Activated CD4-positive, alpha-beta T cell treated with anti-CD3 and anti-CD28 coated beads, Interleukin-2, amount 10 ng/mL, durations not matched to agents 24 days and 14 days (primary cell): ENCODE results near the gene NDUFS7. TPM values are rescaled to one million over a fixed set of nuclear protein-coding genes. Genes with fewer than 3 reads are reported as not detected.
"Not testable (repeated sequence)": the region's sequence is repeated elsewhere in the genome, so short reads cannot be mapped to it uniquely, and the experiment has no call there.

Experiments used
- DNase-seq: peaks from one replicate; pipeline ENCODE4 v3.0.0; 2022
- H3K27ac Mint-ChIP-seq: one replicate; pipeline ENCODE4 v1.8.0; 2022; ENCODE audit warnings: mild to moderate bottlenecking, mixed read lengths
- H3K27me3 Mint-ChIP-seq: one replicate; pipeline ENCODE4 v1.8.0; 2022; ENCODE audit warnings: mixed read lengths
- H3K36me3 Mint-ChIP-seq: one replicate; pipeline ENCODE4 v1.8.0; 2022; ENCODE audit warnings: low read depth, mild to moderate bottlenecking, mixed read lengths
- H3K4me1 Mint-ChIP-seq: one replicate; pipeline ENCODE4 v1.8.0; 2021; ENCODE audit warnings: mixed read lengths
- H3K4me3 Mint-ChIP-seq: one replicate; pipeline ENCODE4 v1.8.0; 2022; ENCODE audit warnings: mild to moderate bottlenecking, moderate library complexity, mixed read lengths
- H3K9me3 Mint-ChIP-seq: one replicate; pipeline ENCODE4 v1.8.0; 2021; ENCODE audit warnings: mixed read lengths
- intact Hi-C: fragments of 100-400 bp; cut with micrococcal nuclease; formaldehyde crosslinking; loops from one replicate; pipeline ENCODE4 v1.15.1; 2023
- total RNA-seq: library from RNA; stranded (reverse); gene quantifications from 2 replicates; pipeline ENCODE4 v1.2.3, GENCODE V29; 2022

Gene NDUFS7
- total RNA-seq, 1 donor from 2014 or later, result 108 TPM

GRCh38 chr19:1417681-1418495, 34.2 kb downstream of the NDUFS7 start:
- no peaks in the 10 kb centered on the region for H3K9me3 Mint-ChIP-seq
- H3K4me1 Mint-ChIP-seq, result peaks cover 14% of the 10 kb centered on the region
- DNase-seq, result no peak
- no peak overlapping the region for H3K4me3 Mint-ChIP-seq
- no peak overlapping the region for H3K27ac Mint-ChIP-seq
- H3K36me3 Mint-ChIP-seq, result peaks cover 42% of the 10 kb centered on the region
- intact Hi-C loops, result no loop called here
- no peaks in the 10 kb centered on the region for H3K27me3 Mint-ChIP-seq

- no peak overlapping the region for H3K27ac Mint-ChIP-seq
- no peaks in the 10 kb centered on the region for H3K9me3 Mint-ChIP-seq
- H3K36me3 Mint-ChIP-seq, result peaks cover 45% of the 10 kb centered on the region
- no peak for DNase-seq
- peaks cover 10% of the 10 kb centered on the region for H3K4me1 Mint-ChIP-seq
- no peaks in the 10 kb centered on the region for H3K27me3 Mint-ChIP-seq
- no peak overlapping the region for H3K4me3 Mint-ChIP-seq
- intact Hi-C loops, result no loop called here
Measured at GRCh38 chr19:1418496-1418775, 34.7 kb downstream of the NDUFS7 start.

GRCh38 chr19:1418951-1419738, 35.4 kb downstream of the NDUFS7 start:
- no peak for DNase-seq
- Mint-ChIP-seq H3K4me1 (peaks cover 10% of the 10 kb centered on the region), H3K27me3 (no peaks in the 10 kb centered on the region), H3K9me3 (no peaks in the 10 kb centered on the region), H3K4me3 (no peak overlapping the region), H3K27ac (no peak overlapping the region), H3K36me3 (peaks cover 47% of the 10 kb centered on the region)
- intact Hi-C loops, result no loop called here

GRCh38 chr19:1420085-1420484, 36.4 kb downstream of the NDUFS7 start:
- H3K4me1 Mint-ChIP-seq, H3K27ac Mint-ChIP-seq, H3K27me3 Mint-ChIP-seq, intact Hi-C loops, H3K4me3 Mint-ChIP-seq, H3K9me3 Mint-ChIP-seq, DNase-seq: not testable (repeated sequence)
- peaks cover 54% of the 10 kb centered on the region for H3K36me3 Mint-ChIP-seq

GRCh38 chr19:1420590-1420989, 36.9 kb downstream of the NDUFS7 start:
- Mint-ChIP-seq H3K27ac (no peak overlapping the region), H3K4me3 (no peak overlapping the region), H3K9me3 (no peaks in the 10 kb centered on the region), H3K36me3 (peaks cover 54% of the 10 kb centered on the region), H3K4me1 (peaks cover 6% of the 10 kb centered on the region), H3K27me3 (no peaks in the 10 kb centered on the region)
- intact Hi-C loops, result no loop called here
- DNase-seq, result no peak

- intact Hi-C loops, result no loop called here
- Mint-ChIP-seq H3K9me3 (no peaks in the 10 kb centered on the region), H3K27me3 (no peaks in the 10 kb centered on the region), H3K36me3 (peaks cover 54% of the 10 kb centered on the region), H3K27ac (no peak overlapping the region), H3K4me1 (peaks cover 3% of the 10 kb centered on the region), H3K4me3 (no peak overlapping the region)
- DNase-seq, result no peak
Measured at GRCh38 chr19:1421218-1421957, 37.7 kb downstream of the NDUFS7 start.

GRCh38 chr19:1421958-1422305, 38.2 kb downstream of the NDUFS7 start:
- intact Hi-C loops, result no loop called here
- H3K4me3 Mint-ChIP-seq, result no peak overlapping the region
- H3K9me3 Mint-ChIP-seq, result no peaks in the 10 kb centered on the region
- H3K27me3 Mint-ChIP-seq, result no peaks in the 10 kb centered on the region
- no peak overlapping the region for H3K27ac Mint-ChIP-seq
- no peak for DNase-seq
- peaks cover 54% of the 10 kb centered on the region for H3K36me3 Mint-ChIP-seq
- H3K4me1 Mint-ChIP-seq, result peaks cover 3% of the 10 kb centered on the region

GRCh38 chr19:1422360-1422759, 38.7 kb downstream of the NDUFS7 start:
- Mint-ChIP-seq H3K4me3 (no peak overlapping the region), H3K27ac (no peak overlapping the region), H3K36me3 (peaks cover 50% of the 10 kb centered on the region), H3K27me3 (no peaks in the 10 kb centered on the region), H3K4me1 (peaks cover 2% of the 10 kb centered on the region), H3K9me3 (no peaks in the 10 kb centered on the region)
- DNase-seq, result no peak
- intact Hi-C loops, result no loop called here

GRCh38 chr19:1422943-1423342, 39.2 kb downstream of the NDUFS7 start:
- intact Hi-C loops, result no loop called here
- DNase-seq, result no peak
- H3K9me3 Mint-ChIP-seq, result no peaks in the 10 kb centered on the region
- H3K36me3 Mint-ChIP-seq, result peaks cover 47% of the 10 kb centered on the region
- no peak overlapping the region for H3K27ac Mint-ChIP-seq
- H3K27me3 Mint-ChIP-seq, result no peaks in the 10 kb centered on the region
- no peaks in the 10 kb centered on the region for H3K4me1 Mint-ChIP-seq
- no peak overlapping the region for H3K4me3 Mint-ChIP-seq

- no peaks in the 10 kb centered on the region for H3K27me3 Mint-ChIP-seq
- peaks cover 47% of the 10 kb centered on the region for H3K36me3 Mint-ChIP-seq
- no peak overlapping the region for H3K4me3 Mint-ChIP-seq
- DNase-seq, result no peak
- H3K27ac Mint-ChIP-seq, result no peak overlapping the region
- intact Hi-C loops, result no loop called here
- no peaks in the 10 kb centered on the region for H3K9me3 Mint-ChIP-seq
- H3K4me1 Mint-ChIP-seq, result no peaks in the 10 kb centered on the region
Measured at GRCh38 chr19:1423436-1424191, 39.9 kb downstream of the NDUFS7 start.

GRCh38 chr19:1424192-1424955, 40.7 kb downstream of the NDUFS7 start:
- Mint-ChIP-seq H3K9me3 (no peaks in the 10 kb centered on the region), H3K27ac (no peak overlapping the region), H3K4me1 (no peaks in the 10 kb centered on the region), H3K27me3 (no peaks in the 10 kb centered on the region), H3K4me3 (no peak overlapping the region), H3K36me3 (peaks cover 42% of the 10 kb centered on the region)
- no peak for DNase-seq
- intact Hi-C loops, result no loop called here

- intact Hi-C loops, result no loop called here
- Mint-ChIP-seq H3K9me3 (no peaks in the 10 kb centered on the region), H3K27me3 (no peaks in the 10 kb centered on the region), H3K4me1 (no peaks in the 10 kb centered on the region), H3K27ac (no peak overlapping the region), H3K36me3 (peaks cover 41% of the 10 kb centered on the region), H3K4me3 (no peak overlapping the region)
- DNase-seq, result no peak
Measured at GRCh38 chr19:1425102-1425837, 41.6 kb downstream of the NDUFS7 start.

- Mint-ChIP-seq H3K4me1 (no peaks in the 10 kb centered on the region), H3K27ac (no peak overlapping the region), H3K36me3 (peaks cover 37% of the 10 kb centered on the region), H3K9me3 (no peaks in the 10 kb centered on the region), H3K4me3 (no peak overlapping the region), H3K27me3 (no peaks in the 10 kb centered on the region)
- no peak for DNase-seq
- intact Hi-C loops, result no loop called here
Measured at GRCh38 chr19:1425902-1426301, 42.2 kb downstream of the NDUFS7 start.
